ENCODE measurements around the gene TEX101. TPM values are rescaled to one million over a fixed set of nuclear protein-coding genes. Genes with fewer than 3 reads are reported as not detected.

Gene TEX101
- total RNA-seq, 4 donors from 2014 or later: not detected

- peaks cover 51% of the 10 kb centered on the region for H3K4me1 ChIP-seq
- 54% methylated on average over 3 of the region's 33 CpGs for WGBS
Observed at GRCh38 chr19:43462785-43463380, 48.2 kb downstream of the TEX101 start.

GRCh38 chr19:43463381-43464133, 48.9 kb downstream of the TEX101 start:
- H3K36me3 ChIP-seq: peaks cover 9% of the 10 kb centered on the region
- H3K4me3 ChIP-seq: peak overlapping the region; percentile 56
- H3K9me3 ChIP-seq: no peaks in the 10 kb centered on the region
- peaks cover 58% of the 10 kb centered on the region for H3K4me1 ChIP-seq
- TF ChIP-seq POLR2A (IDR thresholded peaks at IDR 0.05) (no peak), EP300 (IDR thresholded peaks at IDR 0.05) (peak; percentile 12)
- H3K27me3 ChIP-seq: no peaks in the 10 kb centered on the region
- H3K27ac ChIP-seq: peak overlapping the region; percentile 88
- DNase-seq (ENCODE audit: low spot score in 2 of 2): peak; percentile 99
- under 1% methylated on average over 48 of the region's 57 CpGs for WGBS

More at GRCh38 chr19:43462785-43463380, 48.2 kb downstream of the TEX101 start:
- no peak for DNase-seq (ENCODE audit: low spot score in 2 of 2)
- Histone ChIP-seq H3K27ac (peak overlapping the region; percentile 88), H3K9me3 (no peaks in the 10 kb centered on the region), H3K36me3 (peaks cover 9% of the 10 kb centered on the region), H3K4me3 (peak overlapping the region; percentile 56), H3K27me3 (no peaks in the 10 kb centered on the region)
- peak in 1 of 3 donors; percentile 26 for TF ChIP-seq POLR2AphosphoS5 (IDR thresholded peaks at IDR 0.05)
- no peak for TF ChIP-seq POLR2A (IDR thresholded peaks at IDR 0.05)
- TF ChIP-seq EP300 (IDR thresholded peaks at IDR 0.05): no peak

- DNase-seq (ENCODE audit: low spot score in 2 of 2): peak; percentile 90
- Histone ChIP-seq H3K27ac (peak overlapping the region; percentile 88), H3K4me3 (peak overlapping the region; percentile 56), H3K4me1 (peaks cover 65% of the 10 kb centered on the region), H3K9me3 (no peaks in the 10 kb centered on the region), H3K36me3 (peaks cover 9% of the 10 kb centered on the region), H3K27me3 (no peaks in the 10 kb centered on the region)
- TF ChIP-seq POLR2AphosphoS5 (IDR thresholded peaks at IDR 0.05) (no peak), EP300 (IDR thresholded peaks at IDR 0.05) (no peak), POLR2A (IDR thresholded peaks at IDR 0.05) (no peak)
- WGBS: 19% methylated on average over 20 of the region's 33 CpGs
Observed at GRCh38 chr19:43464134-43464775, 49.6 kb downstream of the TEX101 start.

GRCh38 chr19:43465468-43466120, 50.9 kb downstream of the TEX101 start, which contains the start of gene LYPD3:
TSS of gene LYPD3 (minus strand) at chr19:43465608. CDS start at chr19:43465571, 37 bp downstream.
- H3K27ac ChIP-seq: peak within 1 kb of the TSS; percentile 88
- DNase-seq (ENCODE audit: low spot score in 2 of 2): peak; percentile 86 to 88
- WGBS: 29% methylated on average over 24 of the region's 24 CpGs
- no peaks in the 10 kb centered on the region for H3K9me3 ChIP-seq
- H3K27me3 ChIP-seq: no peaks in the 10 kb centered on the region
- H3K4me1 ChIP-seq: peaks cover 68% of the 10 kb centered on the region
- TF ChIP-seq POLR2A (IDR thresholded peaks at IDR 0.05) (peak in 1 of 2 donors; percentile 45), EP300 (IDR thresholded peaks at IDR 0.05) (no peak), POLR2AphosphoS5 (IDR thresholded peaks at IDR 0.05) (peak in 2 of 3 donors; percentile 41 to 67), CTCF (IDR thresholded peaks at IDR 0.05) (no peak)
- H3K36me3 ChIP-seq: peaks cover 9% of the 10 kb centered on the region
- H3K4me3 ChIP-seq: peak within 1 kb of the TSS; percentile 56

GRCh38 chr19:43466793-43467192, 52.1 kb downstream of the TEX101 start:
- WGBS: 93% methylated on average over 1 of the region's 1 CpG
- H3K9me3 ChIP-seq: no peaks in the 10 kb centered on the region
- no peak for DNase-seq (ENCODE audit: low spot score in 2 of 2)
- peaks cover under 1% of the 10 kb centered on the region for H3K36me3 ChIP-seq
- TF ChIP-seq CTCF (IDR thresholded peaks at IDR 0.05) (no peak), POLR2AphosphoS5 (IDR thresholded peaks at IDR 0.05) (no peak), EP300 (IDR thresholded peaks at IDR 0.05) (no peak), POLR2A (IDR thresholded peaks at IDR 0.05) (no peak)
- H3K4me1 ChIP-seq: peaks cover 73% of the 10 kb centered on the region
- no peak overlapping the region for H3K4me3 ChIP-seq
- peak overlapping the region; percentile 66 for H3K27ac ChIP-seq
- no peaks in the 10 kb centered on the region for H3K27me3 ChIP-seq

GRCh38 chr19:43467276-43467675, 52.6 kb downstream of the TEX101 start:
- Histone ChIP-seq H3K36me3 (no peaks in the 10 kb centered on the region), H3K27me3 (no peaks in the 10 kb centered on the region), H3K4me1 (peaks cover 68% of the 10 kb centered on the region), H3K4me3 (no peak overlapping the region), H3K9me3 (no peaks in the 10 kb centered on the region), H3K27ac (peak overlapping the region; percentile 66)
- WGBS: 83% methylated on average over 6 of the region's 6 CpGs
- DNase-seq (ENCODE audit: low spot score in 2 of 2): no peak
- TF ChIP-seq CTCF (IDR thresholded peaks at IDR 0.05): no peak
- TF ChIP-seq POLR2A (IDR thresholded peaks at IDR 0.05): no peak
- TF ChIP-seq POLR2AphosphoS5 (IDR thresholded peaks at IDR 0.05): no peak
- TF ChIP-seq EP300 (IDR thresholded peaks at IDR 0.05): no peak
